LNCaP clone FGC (cell line): ENCODE results near the gene TSC22D2.

Experiments
- DNase-seq: peaks from one replicate; pipeline ENCODE4 v3.0.0-alpha.2; 2011; ENCODE audit warnings: low read depth
- H3K4me3 ChIP-seq: 2 replicates; pipeline ENCODE4 v1.5.1; 2011; ENCODE audit warnings: mild to moderate bottlenecking, low read depth, low read length, control low read depth
- CTCF ChIP-seq: IDR thresholded peaks from 2 replicates; pipeline ENCODE4 v1.5.1; 2012; ENCODE audit warnings: mild to moderate bottlenecking; ENCODE audit not compliant: control insufficient read depth, insufficient read depth; ENCODE audit errors: extremely low read depth

The TSC22D2 gene

GRCh38 chr3:150429767-150430671, 21.9 kb downstream of the TSC22D2 start:
- no peak overlapping the region for H3K4me3 ChIP-seq
- no peak for TF ChIP-seq CTCF
- DNase-seq = no peak

- H3K4me3 ChIP-seq = no peak overlapping the region
- no peak for DNase-seq
- no peak for TF ChIP-seq CTCF
Measured at GRCh38 chr3:150433347-150433746, 25.2 kb downstream of the TSC22D2 start.

GRCh38 chr3:150434234-150434633, 26.1 kb downstream of the TSC22D2 start:
- H3K4me3 ChIP-seq = no peak overlapping the region

GRCh38 chr3:150436161-150436560, 28.1 kb downstream of the TSC22D2 start:
- TF ChIP-seq CTCF = no peak
- no peak overlapping the region for H3K4me3 ChIP-seq
- no peak for DNase-seq

More at GRCh38 chr3:150434234-150434633, 26.1 kb downstream of the TSC22D2 start:
- TF ChIP-seq CTCF = no peak
- DNase-seq = no peak

GRCh38 chr3:150439657-150440056, 31.6 kb downstream of the TSC22D2 start:
- TF ChIP-seq CTCF = no peak
- no peak overlapping the region for H3K4me3 ChIP-seq
- DNase-seq = no peak

- DNase-seq = no peak
- H3K4me3 ChIP-seq = no peak overlapping the region
- no peak for TF ChIP-seq CTCF
Measured at GRCh38 chr3:150443331-150443741, 35.2 kb downstream of the TSC22D2 start.
